HS-27A (cell line): ENCODE results near the gene CAMSAP2.

Experiments
- DNase-seq: peaks from one replicate; pipeline ENCODE4 v3.0.0-alpha.2; 2012; ENCODE audit warnings: low read depth, missing footprints

CAMSAP2 gene

DNA sequence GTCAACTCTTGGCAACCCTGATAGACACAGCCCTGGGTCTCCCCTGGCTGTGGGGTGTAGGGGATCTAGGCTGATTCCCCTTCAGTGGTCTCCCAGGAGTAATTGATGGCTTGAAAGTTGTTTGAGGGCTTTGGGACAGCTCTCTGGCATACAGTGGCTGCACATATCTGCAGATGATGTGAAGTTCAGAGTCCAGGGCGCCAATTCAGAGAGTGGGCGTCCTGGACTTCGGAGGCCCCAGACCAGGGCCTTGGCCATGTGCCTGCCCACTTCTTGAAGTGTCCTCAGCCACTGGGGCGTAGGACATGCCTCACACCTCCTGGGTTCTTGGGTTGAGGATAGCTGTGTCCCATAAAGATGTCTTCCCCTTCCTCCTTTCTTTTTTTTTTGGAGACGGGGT is 158.6 kb downstream of the CAMSAP2 start:
- DNase-seq: no peak

DNA sequence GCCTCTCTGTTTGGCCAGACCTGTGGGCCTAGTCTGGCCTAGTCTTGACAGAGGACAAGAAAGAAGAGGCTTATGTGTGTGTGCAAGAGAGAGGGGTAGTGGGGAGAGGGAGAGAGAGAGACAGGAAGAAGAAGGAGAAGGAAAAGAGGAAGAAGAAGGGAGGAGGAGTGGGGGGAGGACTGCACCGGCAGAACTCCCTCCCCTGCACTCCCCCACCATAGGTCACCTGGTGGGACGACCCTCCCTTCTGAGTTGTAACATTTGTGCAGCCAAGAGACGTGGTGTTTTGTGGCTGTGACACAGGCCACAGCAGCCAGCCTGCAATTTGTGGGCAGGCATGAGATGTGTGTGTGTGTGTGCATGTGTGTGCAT is 160.3 kb downstream of the CAMSAP2 start:
- DNase-seq: no peak

DNA sequence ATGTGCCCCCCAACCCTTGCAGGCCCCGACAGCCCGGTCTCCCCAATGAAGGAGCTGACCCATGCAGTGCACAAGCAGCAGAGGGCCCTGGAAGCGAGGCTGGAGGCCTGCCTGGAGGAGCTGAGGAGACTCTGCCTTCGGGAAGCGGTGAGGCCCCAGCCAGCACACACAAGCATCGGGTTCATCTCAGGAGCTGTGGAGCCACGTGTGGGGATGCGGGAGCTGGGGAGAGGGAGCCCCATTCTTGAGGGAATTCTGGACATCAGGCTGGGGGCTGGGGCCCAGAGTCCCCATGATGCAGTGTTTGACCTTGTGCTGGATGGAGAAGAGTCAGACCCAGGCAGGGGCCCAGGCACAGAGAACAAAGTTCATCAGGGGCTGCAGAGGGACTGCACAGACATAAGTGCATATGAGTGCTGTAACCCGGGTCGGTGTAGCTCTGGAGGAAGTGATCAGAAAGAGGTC is 160.8 kb downstream of the CAMSAP2 start:
- no peak for DNase-seq

DNA sequence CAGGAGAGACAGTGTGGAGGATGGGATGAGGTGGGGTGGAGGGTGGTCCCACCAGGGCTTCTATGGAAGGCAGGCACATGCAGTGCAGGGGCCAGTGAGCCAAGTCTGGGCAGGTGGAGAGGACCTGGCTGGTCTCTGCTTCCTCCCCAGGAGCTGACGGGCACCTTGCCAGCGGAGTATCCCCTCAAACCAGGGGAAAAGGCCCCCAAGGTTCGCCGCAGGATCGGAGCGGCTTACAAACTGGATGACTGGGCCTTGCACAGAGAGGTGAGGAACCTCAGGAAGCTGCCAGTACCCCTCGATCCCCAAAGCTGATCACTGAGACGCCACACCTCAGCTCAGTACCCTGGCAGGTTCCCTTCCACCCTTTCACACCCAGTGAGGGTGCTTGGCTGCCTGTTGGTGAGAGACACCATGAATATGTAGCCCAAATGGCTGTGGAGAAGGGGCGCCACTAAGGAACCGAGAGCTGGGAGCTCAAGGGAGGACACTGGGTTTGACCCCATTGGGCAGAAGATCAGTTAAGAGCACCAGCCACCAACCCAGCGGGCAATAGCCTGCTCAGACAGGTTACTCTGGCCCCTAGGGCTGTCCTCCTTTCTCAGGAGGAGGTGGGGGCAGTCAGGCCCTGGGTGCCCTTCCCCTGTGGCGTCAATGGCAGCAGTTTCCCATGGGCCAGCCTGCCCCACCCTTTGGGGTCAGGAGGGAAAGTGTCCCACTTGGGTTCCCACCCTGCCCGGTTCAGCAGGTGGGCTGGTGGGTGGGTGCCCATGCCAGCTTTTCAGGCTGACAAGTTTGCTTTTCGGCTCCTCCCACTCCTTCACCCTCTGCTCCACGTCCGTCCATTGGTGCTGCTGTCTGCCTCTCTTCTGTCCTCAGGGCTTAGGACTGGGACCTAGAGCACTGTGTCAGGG is 161.5 kb downstream of the CAMSAP2 start:
- no peak for DNase-seq

DNA sequence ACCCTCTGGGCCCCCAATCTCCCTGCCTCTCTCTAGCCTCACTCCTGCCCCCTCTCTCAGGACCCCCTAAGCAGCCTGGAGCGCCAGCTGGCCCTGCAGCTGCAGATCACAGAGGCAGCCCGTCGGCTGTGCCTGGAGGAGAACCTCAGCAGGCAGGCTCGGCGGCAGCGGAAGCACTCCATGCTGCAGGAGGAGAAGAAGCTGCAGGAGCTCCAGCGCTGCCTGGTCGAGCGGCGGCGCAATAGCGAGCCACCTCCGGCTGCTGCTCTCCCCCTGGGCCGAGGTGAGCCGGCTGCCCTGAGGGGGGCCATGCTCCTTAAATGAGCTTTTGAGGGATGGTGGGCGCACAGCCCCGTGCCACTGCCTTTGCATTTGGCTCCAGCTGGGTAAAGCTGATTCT is 162.2 kb downstream of the CAMSAP2 start:
- no peak for DNase-seq

DNA sequence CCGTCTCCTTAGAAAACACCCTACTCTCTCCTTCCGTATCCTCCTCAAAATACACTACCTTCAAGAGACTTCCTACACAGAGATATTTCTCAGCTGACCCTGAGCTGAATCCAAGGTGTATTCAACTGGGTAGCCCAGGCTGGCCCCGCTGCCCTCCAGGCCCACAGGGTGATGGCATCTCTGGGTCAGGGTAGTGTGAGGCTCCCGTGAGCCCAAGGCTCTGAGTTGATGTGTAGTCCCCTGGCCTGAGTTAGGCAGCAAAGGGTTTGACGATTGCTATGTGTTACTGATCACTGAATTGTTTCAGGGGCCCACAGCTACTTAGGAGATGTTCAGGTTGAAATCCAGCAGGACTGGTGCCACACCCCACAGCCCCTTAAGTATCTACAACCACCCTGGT is 162.7 kb downstream of the CAMSAP2 start:
- DNase-seq: no peak

DNA sequence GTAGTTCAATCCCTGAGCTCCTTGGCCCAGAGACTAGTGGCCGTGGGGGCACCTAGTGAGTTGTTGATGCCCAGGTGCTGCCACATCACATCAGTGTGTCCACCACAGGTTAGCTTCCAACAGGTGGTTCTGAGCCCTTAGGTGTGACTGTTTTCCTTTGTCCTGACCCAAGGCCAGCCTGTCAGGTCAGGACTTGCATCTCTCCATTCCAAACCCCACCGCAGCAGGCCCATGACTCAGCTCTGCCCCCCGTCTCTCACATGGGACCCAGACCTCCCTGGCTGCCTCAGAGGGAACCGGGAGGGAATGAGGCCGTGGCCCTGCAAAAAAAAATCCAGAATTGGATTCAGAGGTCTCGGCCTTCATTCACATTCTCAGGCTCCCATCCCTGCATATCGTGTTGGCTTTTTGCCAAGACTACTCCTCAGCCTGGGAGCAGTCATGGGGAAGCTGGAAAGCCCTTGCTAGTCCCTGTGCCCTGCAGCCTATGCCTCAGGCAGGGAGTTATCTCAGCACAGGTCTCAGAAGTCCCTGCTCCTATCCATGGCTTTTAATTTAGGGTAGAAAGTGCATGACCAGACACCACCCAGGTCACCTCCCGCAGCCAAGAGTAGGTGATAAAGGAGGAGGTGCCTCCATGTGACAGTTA is 163.2 kb downstream of the CAMSAP2 start:
- no peak for DNase-seq

DNA sequence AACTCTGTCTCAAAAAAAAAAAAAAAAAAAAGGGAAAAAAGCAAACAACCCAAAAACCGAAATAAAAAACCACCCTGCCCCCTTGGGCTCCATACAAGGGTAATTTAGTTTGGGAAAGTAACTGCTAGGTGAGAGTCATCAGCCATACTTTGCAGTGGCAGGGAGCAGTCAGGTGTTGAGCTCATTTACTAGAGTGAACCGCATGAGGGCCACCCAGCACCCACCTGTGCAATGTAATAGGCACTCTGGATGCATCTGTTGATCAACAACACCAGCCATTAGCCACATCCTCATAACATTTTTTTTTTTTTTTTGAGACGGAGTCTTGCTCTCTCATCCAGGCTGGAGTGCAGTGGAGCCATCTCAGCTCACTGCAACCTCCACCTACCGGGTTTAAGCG is 165.1 kb downstream of the CAMSAP2 start:
- no peak for DNase-seq

DNA sequence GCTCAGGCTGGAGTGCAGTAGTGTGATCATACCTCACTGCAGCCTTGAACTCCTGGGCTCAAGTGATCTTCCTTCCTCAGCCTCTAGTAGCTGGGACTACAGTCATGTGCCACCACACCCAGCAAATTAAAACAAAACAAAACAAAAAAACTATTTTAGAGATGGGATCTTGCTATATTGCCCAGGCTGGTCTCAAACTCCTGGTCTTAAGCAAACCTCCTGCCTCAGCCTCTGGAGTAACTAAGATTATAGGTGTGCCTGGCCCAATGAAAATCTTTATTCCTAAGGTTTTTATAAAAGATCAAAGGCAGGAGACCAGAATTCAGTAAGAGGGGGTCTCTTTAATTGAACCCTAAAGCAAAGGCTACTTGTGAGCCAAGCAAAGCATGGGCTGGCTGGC is 166.1 kb downstream of the CAMSAP2 start:
- no peak for DNase-seq

DNA sequence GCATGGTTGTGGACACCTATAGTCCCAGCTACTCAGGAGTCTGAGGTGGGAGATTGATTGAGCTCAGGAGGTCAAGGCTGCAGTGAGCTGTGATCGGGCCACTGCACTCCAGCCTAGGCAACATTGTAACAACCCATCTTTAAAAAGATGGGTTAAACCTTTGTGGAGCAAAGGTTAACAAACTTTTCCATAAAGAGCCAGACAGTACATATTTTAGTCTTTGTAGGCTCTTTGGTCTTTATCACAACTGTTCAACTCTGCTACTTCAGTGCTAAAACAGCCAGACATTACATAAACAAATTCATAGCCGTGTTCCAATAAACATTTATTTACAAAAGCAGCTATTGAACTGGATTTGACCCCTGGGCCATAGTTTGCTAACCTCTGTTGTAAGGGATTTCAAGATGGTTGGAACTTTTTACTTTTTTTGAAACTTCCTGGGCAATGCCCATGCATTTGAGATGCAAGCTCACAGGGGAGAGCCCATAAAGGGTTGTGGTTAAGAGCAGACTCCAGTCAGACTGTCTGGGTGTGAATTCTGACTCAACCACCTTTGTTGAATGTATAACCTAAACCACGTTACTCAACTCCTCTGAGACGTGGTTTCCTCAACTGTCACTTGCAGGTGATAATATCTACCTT is 166.8 kb downstream of the CAMSAP2 start:
- no peak for DNase-seq

DNA sequence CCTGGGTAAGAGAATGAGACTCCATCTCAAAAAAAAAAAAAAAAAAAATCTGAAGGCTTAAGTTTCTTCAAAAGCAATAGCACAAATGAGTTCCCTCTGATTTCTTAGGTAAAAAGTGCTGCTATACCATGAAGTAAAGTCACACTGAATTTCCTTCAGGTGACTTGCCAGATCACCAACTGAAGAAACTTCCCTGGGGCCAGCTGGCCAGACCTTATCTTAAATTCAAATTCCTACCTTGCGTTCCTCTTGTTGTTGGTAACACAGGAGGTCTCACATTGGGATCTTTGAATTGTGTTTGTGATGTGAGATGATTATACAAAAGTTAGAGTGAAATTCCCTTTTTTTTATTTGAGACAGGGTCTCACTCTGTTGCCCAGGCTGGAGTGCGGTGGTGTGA is 167.8 kb downstream of the CAMSAP2 start:
- DNase-seq: no peak

DNA sequence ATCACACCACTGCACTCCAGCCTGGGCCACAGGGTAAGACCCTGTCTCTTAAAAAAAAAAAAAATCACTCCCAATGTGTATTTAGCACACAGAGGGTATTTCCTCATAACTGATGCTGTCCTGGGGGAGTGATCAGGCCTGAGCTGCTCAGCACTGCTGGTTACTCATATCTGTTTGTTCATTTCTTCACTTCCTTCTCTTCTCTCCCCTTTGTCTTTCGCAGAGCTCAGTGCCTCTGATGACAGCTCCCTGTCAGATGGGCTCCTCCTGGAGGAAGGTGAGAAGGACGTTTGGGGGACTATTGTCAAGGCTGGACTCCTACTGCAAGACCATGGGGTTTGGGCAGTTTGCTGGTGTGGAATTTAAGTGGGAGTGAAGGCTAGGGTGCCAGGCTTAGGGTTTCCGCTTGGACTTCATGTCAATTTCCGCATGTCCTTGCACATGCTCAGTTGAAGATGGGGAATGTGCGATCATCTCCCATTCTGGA is 169.0 kb downstream of the CAMSAP2 start:
- no peak for DNase-seq

DNA sequence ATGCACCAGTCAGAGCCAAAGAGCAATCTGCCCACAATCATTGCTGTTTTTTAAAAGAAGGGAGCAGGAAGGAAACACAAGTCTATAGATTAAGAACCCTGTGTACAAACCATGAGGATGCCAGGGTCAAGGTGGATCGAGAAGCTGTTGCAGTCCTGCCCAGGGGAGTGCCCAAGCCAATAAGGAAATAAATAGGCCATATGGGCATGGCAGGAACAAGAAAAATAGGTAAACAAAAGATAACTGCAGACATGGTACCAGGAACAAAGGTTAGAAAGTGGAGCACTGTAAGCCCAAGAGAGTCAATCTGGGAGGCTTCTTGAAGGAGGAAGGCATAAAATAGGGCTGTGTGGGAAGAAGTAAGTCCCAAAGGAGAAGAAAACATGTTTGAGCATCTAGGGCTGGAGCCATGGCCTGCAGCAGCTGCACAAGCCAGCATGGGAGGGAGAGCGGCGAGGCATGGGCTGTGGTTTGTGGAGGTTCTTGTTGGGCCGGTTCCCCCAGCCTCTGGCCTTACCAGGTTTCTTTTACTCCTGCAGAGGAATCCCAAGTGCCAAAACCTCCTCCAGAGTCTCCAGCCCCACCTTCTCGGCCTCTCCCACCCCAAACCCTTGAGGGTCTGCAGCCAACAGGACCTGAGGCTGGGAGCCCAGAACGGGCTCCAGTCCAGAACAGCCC is 169.6 kb downstream of the CAMSAP2 start:
- DNase-seq: no peak

DNA sequence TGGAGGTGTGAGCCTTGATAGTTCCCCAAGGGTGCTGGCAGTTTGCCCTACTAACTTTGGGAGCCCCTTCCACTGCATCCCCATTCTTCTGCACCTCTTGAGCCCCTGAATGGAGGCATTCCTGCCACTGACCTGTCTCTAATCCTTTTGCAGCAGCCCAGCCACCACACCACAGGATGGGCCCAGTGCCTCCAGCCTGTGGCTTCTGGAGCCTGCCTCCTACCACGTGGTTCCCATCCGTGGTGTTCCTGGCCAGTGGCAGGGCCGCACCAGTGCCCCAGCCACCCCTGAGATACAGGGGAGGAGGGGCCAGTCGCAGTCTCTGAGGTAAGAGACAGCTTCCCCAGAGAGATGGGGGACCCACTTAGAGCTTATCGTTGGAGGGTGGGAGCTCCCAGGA is 170.4 kb downstream of the CAMSAP2 start:
- DNase-seq: no peak

DNA sequence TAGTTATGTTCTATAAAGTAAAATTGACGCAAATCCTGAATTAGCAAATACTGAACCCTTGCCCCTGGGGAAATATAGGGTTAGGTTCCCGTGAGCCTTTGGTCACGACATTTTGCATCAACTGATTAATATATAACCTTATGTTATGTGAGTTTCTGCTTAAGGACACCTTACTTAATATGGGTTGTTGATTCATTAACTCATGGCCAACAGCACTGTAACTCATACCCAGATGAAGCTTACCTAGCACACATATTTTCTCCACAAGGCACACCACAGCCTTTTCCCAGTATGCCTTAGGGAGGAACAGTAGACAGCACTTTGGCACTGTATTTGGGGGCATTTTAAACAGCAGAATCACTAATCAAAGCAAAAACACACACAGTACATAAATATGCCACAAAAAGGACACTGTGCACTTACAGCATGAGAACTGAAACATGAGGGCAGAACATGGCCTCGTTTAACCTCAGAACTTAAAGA is 171.1 kb downstream of the CAMSAP2 start:
- no peak for DNase-seq
